Stomach (tissue), 4 donors: Measurements from ENCODE around the gene ARV1.

Source experiments
- POLR2A ChIP-seq, 4 donors: fragments of 450-650 bp; IDR thresholded peaks; one replicate each; pipeline ENCODE4 v1.6.1; 2016; ENCODE audit warnings: antibody characterized with exemption in 4 of 4, control low read depth in 2 of 4, mild to moderate bottlenecking in 1 of 4, moderate library complexity in 1 of 4
- POLR2AphosphoS5 ChIP-seq, 3 donors: sonication (generic); formaldehyde crosslinking; IDR thresholded peaks; one replicate each; pipeline ENCODE4 v1.6.1; 2016; ENCODE audit warnings: antibody characterized with exemption in 3 of 3
- TF ChIP-seq, protein P1 (sequence below), 7 experiments: fragments of 450-650 bp in 4 of 7; fragments of 200-600 bp in 3 of 7; sonication (generic) in 3 of 7; IDR thresholded peaks; one replicate each; pipeline ENCODE4 v1.5.1; 2016 to 2019; ENCODE audit warnings: antibody characterized with exemption in 7 of 7, control low read depth in 2 of 7, mild to moderate bottlenecking in 1 of 7

DNA sequence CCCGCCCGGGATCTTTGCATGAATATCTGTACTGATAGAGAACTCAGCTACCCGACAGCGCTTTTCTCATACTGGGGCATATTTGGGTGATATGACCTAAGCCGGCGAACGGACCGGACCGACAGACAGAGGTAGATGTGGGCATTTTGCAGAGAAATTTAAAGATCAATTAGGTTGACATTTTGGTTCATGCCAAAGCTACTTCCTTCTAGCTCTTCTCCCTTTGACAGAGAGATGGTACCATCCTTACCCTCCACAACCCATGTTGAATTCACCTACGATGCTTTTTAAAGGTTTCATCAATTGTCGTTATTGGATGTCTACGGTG, 459 bp downstream of the ARV1 start:
- TF ChIP-seq POLR2A (IDR thresholded peaks at IDR 0.05) = no peak
- no peak for TF ChIP-seq POLR2AphosphoS5 (IDR thresholded peaks at IDR 0.05)
- TF ChIP-seq, protein P1, sequence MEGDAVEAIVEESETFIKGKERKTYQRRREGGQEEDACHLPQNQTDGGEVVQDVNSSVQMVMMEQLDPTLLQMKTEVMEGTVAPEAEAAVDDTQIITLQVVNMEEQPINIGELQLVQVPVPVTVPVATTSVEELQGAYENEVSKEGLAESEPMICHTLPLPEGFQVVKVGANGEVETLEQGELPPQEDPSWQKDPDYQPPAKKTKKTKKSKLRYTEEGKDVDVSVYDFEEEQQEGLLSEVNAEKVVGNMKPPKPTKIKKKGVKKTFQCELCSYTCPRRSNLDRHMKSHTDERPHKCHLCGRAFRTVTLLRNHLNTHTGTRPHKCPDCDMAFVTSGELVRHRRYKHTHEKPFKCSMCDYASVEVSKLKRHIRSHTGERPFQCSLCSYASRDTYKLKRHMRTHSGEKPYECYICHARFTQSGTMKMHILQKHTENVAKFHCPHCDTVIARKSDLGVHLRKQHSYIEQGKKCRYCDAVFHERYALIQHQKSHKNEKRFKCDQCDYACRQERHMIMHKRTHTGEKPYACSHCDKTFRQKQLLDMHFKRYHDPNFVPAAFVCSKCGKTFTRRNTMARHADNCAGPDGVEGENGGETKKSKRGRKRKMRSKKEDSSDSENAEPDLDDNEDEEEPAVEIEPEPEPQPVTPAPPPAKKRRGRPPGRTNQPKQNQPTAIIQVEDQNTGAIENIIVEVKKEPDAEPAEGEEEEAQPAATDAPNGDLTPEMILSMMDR (IDR thresholded peaks at IDR 0.05) = no peak
